DND-41 (cell line): ENCODE data around the gene MYT1.

Experiments used
- ATAC-seq: fragments of 200-7000 bp; cut with Tn5 transposase; 3 replicates; pipeline ENCODE4 v1.9.1; 2021; ENCODE audit warnings: low read depth; ENCODE audit not compliant: insufficient read depth
- DNase-seq: peaks from one replicate; pipeline ENCODE4 v3.0.0-alpha.2; 2020
- H2AFZ ChIP-seq: 2 replicates; pipeline ENCODE4 v1.6.0; 2012; ENCODE audit warnings: low read depth, low read length
- H3K27ac ChIP-seq: 2 replicates; pipeline ENCODE4 v1.5.1; 2012; ENCODE audit warnings: low read length, inconsistent platforms
- H3K27me3 ChIP-seq: fragments of 200-600 bp; sonication (generic); 2 replicates; pipeline ENCODE4 v1.6.0; 2012; ENCODE audit warnings: low read length, mild to moderate bottlenecking, inconsistent platforms; ENCODE audit not compliant: insufficient read depth, poor library complexity
- H3K36me3 ChIP-seq: 2 replicates; pipeline ENCODE4 v1.5.1; 2012; ENCODE audit warnings: low read length, inconsistent platforms; ENCODE audit not compliant: insufficient read depth
- H3K4me1 ChIP-seq: 2 replicates; pipeline ENCODE4 v1.5.1; 2012; ENCODE audit warnings: mild to moderate bottlenecking, low read length; ENCODE audit not compliant: insufficient read depth
- H3K4me2 ChIP-seq: 2 replicates; pipeline ENCODE4 v1.6.0; 2012; ENCODE audit warnings: mild to moderate bottlenecking, moderate library complexity, low read length, inconsistent platforms; ENCODE audit not compliant: insufficient read depth
- H3K4me3 ChIP-seq, 2 experiments: fragments of 200-600 bp in 1 of 2; shearing (Covaris generic) in 1 of 2; 2 replicates each; pipeline ENCODE4 v1.5.1; 2012 to 2016; ENCODE audit warnings: inconsistent platforms in 2 of 2, low read length in 2 of 2, mild to moderate bottlenecking in 2 of 2, low read depth in 1 of 2, moderate library complexity in 1 of 2
- H3K79me2 ChIP-seq: 2 replicates; pipeline ENCODE4 v1.6.0; 2012; ENCODE audit warnings: low read length, inconsistent platforms; ENCODE audit not compliant: insufficient read depth
- H3K9ac ChIP-seq: 2 replicates; pipeline ENCODE4 v1.6.0; 2012; ENCODE audit warnings: low read depth, mild to moderate bottlenecking, inconsistent platforms, low read length, moderate library complexity
- H3K9me3 ChIP-seq: 2 replicates; pipeline ENCODE4 v1.5.1; 2012; ENCODE audit warnings: low read length, moderate library complexity, mild to moderate bottlenecking, inconsistent platforms; ENCODE audit not compliant: insufficient read depth, severe bottlenecking
- H4K20me1 ChIP-seq: 2 replicates; pipeline ENCODE4 v1.6.0; 2012; ENCODE audit warnings: low read length; ENCODE audit not compliant: insufficient read depth
- EZH2 ChIP-seq: IDR thresholded peaks from 3 replicates; pipeline ENCODE4 v1.6.1; 2012; ENCODE audit warnings: borderline replicate concordance, low read depth, mild to moderate bottlenecking, moderate library complexity, low read length, inconsistent platforms; ENCODE audit not compliant: severe bottlenecking
- TF ChIP-seq, protein P1 (sequence below): IDR thresholded peaks from 2 replicates; pipeline ENCODE4 v1.5.1; 2012; ENCODE audit warnings: borderline replicate concordance, low read length, moderate library complexity, mild to moderate bottlenecking; ENCODE audit not compliant: poor library complexity, severe bottlenecking; ENCODE audit errors: extremely low read depth

Gene MYT1

DNA sequence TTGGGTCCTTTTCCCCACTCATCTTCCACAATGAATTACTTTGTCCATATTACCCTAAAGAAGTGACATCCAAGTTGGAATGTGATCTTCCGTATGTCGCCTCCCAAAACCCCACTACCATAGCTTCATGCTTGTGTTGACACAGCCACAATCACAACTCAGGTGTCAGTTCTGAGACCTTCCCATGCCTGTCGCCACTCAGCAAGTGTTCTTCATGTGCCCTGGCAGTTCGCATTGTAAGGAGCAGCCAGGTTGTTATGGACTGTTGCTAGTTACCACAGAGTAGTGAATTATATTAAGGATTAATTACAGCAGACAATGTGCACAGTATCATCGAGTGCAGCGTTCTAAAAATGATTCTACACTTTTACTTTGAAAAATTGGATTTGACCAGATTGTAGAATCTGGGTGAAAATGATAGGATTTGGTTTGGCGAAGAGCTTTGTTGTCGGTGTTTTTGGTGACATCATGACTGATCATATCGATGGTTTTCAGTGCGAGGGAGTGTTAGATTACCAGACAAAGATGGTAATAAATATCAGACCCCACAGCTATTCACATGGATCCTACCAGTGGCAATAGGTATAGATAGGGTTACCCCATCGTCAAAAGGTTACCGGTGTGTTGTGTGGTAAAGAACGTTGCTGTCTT is 93.0 kb downstream of the MYT1 start:
- no peak overlapping the region for H2AFZ ChIP-seq
- peaks cover 64% of the 10 kb centered on the region for H3K79me2 ChIP-seq
- TF ChIP-seq, protein P1, sequence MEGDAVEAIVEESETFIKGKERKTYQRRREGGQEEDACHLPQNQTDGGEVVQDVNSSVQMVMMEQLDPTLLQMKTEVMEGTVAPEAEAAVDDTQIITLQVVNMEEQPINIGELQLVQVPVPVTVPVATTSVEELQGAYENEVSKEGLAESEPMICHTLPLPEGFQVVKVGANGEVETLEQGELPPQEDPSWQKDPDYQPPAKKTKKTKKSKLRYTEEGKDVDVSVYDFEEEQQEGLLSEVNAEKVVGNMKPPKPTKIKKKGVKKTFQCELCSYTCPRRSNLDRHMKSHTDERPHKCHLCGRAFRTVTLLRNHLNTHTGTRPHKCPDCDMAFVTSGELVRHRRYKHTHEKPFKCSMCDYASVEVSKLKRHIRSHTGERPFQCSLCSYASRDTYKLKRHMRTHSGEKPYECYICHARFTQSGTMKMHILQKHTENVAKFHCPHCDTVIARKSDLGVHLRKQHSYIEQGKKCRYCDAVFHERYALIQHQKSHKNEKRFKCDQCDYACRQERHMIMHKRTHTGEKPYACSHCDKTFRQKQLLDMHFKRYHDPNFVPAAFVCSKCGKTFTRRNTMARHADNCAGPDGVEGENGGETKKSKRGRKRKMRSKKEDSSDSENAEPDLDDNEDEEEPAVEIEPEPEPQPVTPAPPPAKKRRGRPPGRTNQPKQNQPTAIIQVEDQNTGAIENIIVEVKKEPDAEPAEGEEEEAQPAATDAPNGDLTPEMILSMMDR: no peak
- no peak for TF ChIP-seq EZH2
- peaks cover 15% of the 10 kb centered on the region for H3K36me3 ChIP-seq
- no peaks in the 10 kb centered on the region for H3K9me3 ChIP-seq
- DNase-seq (no peak), ATAC-seq (no peak)
- H3K4me1 ChIP-seq: peaks cover 40% of the 10 kb centered on the region
- H3K27ac ChIP-seq: peak overlapping the region; percentile 80; the same call in 1 of the 2 replicates
- H3K9ac ChIP-seq: peak overlapping the region; percentile 96
- peaks cover 15% of the 10 kb centered on the region; the same call in 1 of the 2 replicates for H4K20me1 ChIP-seq
- peak overlapping the region in 1 of 2 experiments; percentile 75; a peak in 2 of 4 replicates for H3K4me3 ChIP-seq
- H3K27me3 ChIP-seq: no peaks in the 10 kb centered on the region
- peak overlapping the region; percentile 72 for H3K4me2 ChIP-seq

- TF ChIP-seq, protein P1: no peak
- TF ChIP-seq EZH2: no peak
- Histone ChIP-seq H3K4me2 (peak overlapping the region; percentile 72), H3K27ac (no peak overlapping the region), H3K27me3 (no peaks in the 10 kb centered on the region), H3K9me3 (no peaks in the 10 kb centered on the region), H3K4me1 (peaks cover 40% of the 10 kb centered on the region), H2AFZ (no peak overlapping the region), H4K20me1 (peaks cover 23% of the 10 kb centered on the region), H3K36me3 (peaks cover 26% of the 10 kb centered on the region), H3K79me2 (peaks cover 74% of the 10 kb centered on the region), H3K4me3 (peak overlapping the region in 1 of 2 experiments; percentile 75; a peak in 1 of 4 replicates), H3K9ac (peak overlapping the region; percentile 96)
- ATAC-seq (no peak), DNase-seq (no peak)
Measured at GRCh38 chr20:64258071-64258823, 94.0 kb downstream of the MYT1 start.

DNA sequence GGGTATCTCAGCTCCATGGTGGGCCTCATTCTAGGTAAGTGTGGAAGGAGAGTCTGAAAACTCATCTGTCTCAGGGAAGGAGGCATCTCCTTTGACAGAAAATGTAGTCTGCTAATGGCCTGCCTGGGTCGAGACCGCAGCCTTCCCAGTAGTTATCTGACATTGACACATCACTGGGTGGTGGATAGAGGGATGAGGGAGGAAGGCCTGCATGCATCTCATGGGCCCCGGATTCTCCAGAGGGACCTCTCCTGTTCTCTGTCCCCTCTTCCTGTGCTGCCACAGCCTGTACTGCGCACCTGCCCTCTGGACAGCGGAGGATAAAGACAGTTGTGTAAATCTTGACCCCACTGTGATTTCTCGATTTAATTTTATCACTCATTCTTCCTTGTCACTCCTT is 96.0 kb downstream of the MYT1 start:
- TF ChIP-seq EZH2: no peak
- TF ChIP-seq, protein P1: no peak
- Histone ChIP-seq H3K4me2 (no peak overlapping the region), H4K20me1 (peaks cover 25% of the 10 kb centered on the region), H3K27me3 (no peaks in the 10 kb centered on the region), H3K79me2 (peaks cover 84% of the 10 kb centered on the region), H3K4me3 (no peak overlapping the region), H3K4me1 (peaks cover 31% of the 10 kb centered on the region), H3K27ac (no peak overlapping the region), H3K36me3 (peaks cover 41% of the 10 kb centered on the region), H3K9ac (no peak overlapping the region), H2AFZ (no peak overlapping the region), H3K9me3 (no peaks in the 10 kb centered on the region)
- ATAC-seq: no peak
- no peak for DNase-seq
